ENCODE data around the gene BMPR1B.

- no peak for TF ChIP-seq CTCF (IDR thresholded peaks at IDR 0.05; ENCODE audit: control extremely low read depth in 1 of 3, insufficient read depth in 1 of 3, low read depth in 1 of 3, low read length in 3 of 3)
- TF ChIP-seq ASH2L (IDR thresholded peaks at IDR 0.05; ENCODE audit: low read length) = no peak
- TF ChIP-seq POLR2A (IDR thresholded peaks at IDR 0.05; ENCODE audit: control extremely low read depth in 1 of 2, low read depth in 2 of 2, low read length in 2 of 2) = no peak
- TF ChIP-seq EZH2 (IDR thresholded peaks at IDR 0.05; ENCODE audit: low read depth, low read length, severe bottlenecking) = no peak
- TF ChIP-seq ATF3 (IDR thresholded peaks at IDR 0.05; ENCODE audit: insufficient read depth, low read depth, low read length) = no peak
- no peak for TF ChIP-seq POLR2AphosphoS5 (IDR thresholded peaks at IDR 0.05; ENCODE audit: low read depth, low read length)
- no peak for TF ChIP-seq TAF1 (IDR thresholded peaks at IDR 0.05; ENCODE audit: low read depth, low read length)
- no peak for TF ChIP-seq RAD21 (IDR thresholded peaks at IDR 0.05 in 1 of 2, conservative IDR thresholded peaks at IDR 0.05 in 1 of 2; ENCODE audit: low read depth in 2 of 2, low read length in 2 of 2)
- no peak for TF ChIP-seq EGR1 (IDR thresholded peaks at IDR 0.05; ENCODE audit: borderline replicate concordance, low read depth, low read length)
- no peak for TF ChIP-seq CEBPB (IDR thresholded peaks at IDR 0.05; ENCODE audit: low read depth, low read length)
- TF ChIP-seq JUN (IDR thresholded peaks at IDR 0.05; ENCODE audit: low read depth, low read length) = no peak
- no peak for TF ChIP-seq BCL11A (IDR thresholded peaks at IDR 0.05; ENCODE audit: low read depth in 2 of 2, low read length in 2 of 2)
- TF ChIP-seq GABPA (IDR thresholded peaks at IDR 0.05; ENCODE audit: borderline replicate concordance, insufficient read depth, low read length) = no peak
- no peak for TF ChIP-seq KDM5A (IDR thresholded peaks at IDR 0.05; ENCODE audit: low read length)
These were observed 238.1 kb downstream of the BMPR1B start for GRCh38 chr4:94995684-94996394.

Measured in H1 (cell line).